GM15510 (cell line): ENCODE measurements around the gene FAM187B.

Source experiments
- POLR2A ChIP-seq: IDR thresholded peaks from 3 replicates; pipeline ENCODE4 v1.6.1; 2011; ENCODE audit warnings: borderline replicate concordance; ENCODE audit not compliant: insufficient read length; ENCODE audit errors: extremely low read depth

The FAM187B gene

GRCh38 chr19:35228177-35228930, at the start of gene FAM187B:
FAM187B (minus strand) TSS chr19:35228739; CDS start chr19:35228680, 59 bp downstream.
- no peak for TF ChIP-seq POLR2A

DNA sequence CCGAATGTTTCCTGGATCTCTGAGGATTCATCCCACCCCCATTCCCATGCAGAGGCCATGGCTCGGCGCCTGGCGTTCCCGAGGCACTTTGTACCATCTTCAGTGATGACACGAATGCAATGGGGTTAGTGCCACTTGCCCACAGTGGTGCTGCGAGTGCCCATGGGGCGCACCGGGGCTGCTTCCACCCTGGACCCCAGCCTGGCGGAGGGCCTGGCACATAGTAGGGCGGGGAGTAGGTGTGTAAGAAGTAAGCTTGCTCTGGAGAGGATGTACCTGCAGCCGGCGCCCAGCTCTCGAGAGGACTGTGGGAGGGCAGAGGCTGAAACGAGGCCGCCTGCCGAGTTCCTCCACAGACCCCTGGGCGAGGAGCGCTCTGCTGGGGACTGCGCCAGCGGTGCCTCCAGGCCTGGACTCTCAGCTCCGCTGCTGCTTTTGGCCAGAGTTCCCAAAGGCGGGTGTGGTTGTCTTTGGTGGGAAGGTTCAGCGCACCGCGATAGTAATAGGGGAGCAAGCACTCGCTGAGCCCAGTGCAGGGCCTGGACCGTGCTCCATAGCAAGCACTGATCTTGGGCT, 48.3 kb upstream of the FAM187B start:
- no peak for TF ChIP-seq POLR2A

DNA sequence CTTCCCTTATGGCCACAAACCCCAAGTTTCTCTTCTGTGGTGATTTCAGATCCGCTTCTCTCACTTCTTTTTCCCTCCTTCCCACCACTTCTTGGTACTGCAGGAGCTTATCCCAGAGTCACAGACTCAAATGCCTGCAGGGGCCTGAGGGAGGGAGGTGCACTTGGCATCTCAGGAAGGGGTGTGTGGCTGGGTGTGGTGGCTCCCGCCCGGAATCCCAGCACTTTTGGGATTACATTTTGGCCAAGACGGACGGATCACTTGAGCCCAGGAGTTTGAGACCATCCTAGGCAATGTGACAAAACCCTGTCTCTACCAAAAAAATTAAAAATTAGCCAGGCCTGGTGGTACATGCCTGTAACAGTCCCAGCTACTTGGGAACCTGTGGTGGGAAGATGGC, 45.8 kb upstream of the FAM187B start:
- no peak for TF ChIP-seq POLR2A

DNA sequence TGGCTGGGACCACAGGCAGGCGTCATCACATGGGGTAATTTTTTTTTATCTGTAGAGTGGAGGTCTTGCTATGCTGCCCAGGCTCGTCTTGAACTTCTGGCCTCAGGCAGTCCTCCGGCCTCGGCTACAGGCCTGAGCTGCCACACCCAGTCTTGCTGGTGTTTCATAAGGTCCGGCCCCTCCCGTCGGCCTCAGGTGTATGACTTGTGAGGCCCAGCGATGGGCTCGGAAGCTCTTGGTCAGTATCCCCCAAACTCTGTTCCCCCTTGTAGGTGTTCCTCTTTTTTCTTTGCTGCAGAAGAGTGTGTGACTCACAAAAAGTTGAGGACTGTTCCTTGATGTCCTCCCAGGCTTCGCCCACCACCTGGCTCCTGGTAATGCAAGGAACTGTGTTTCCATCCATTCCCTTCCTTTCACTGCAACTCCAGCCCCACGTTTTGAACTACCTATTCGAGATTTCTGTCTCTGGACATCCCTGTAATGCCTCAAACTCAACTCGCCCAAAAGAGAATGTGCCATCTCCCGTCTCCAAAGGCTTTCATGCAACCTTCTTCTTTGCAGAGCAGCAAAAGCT, 45.2 kb upstream of the FAM187B start:
- no peak for TF ChIP-seq POLR2A

GRCh38 chr19:35272954-35273649, 44.6 kb upstream of the FAM187B start:
- no peak for TF ChIP-seq POLR2A

DNA sequence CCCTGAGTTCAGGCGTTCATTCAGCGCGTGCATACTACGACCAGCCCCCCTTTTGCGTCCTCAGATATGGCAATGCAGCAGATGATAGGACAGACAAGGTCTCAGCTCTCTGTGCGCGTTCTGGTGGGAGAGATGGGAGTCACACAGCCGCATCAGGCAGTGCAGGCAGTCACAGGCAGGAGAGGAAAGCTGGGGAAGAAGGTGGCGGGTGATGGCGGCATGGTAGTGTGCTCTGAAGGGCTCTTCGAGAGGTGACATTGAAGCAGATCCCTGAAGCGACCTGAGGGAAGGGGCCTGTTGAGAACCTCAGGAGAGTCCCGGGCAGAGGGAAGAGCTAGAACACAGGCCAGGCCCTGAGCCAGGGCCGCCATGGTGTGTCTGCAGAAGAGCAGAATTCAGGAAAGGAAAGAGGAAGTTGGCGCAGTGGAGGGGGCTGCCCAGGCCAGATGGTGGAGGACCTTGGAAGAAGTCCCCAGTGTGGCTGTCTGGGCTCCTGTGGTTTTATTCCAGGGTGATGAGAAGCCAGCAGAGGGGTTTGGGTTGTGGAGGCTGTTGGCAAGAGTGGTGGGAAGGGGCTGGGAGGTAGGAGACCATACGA, 43.7 kb upstream of the FAM187B start:
- no peak for TF ChIP-seq POLR2A

GRCh38 chr19:35271546-35271945, 43.0 kb upstream of the FAM187B start:
- no peak for TF ChIP-seq POLR2A

GRCh38 chr19:35270381-35270811, 41.9 kb upstream of the FAM187B start:
- TF ChIP-seq POLR2A = no peak

GRCh38 chr19:35269438-35270117, 41.0 kb upstream of the FAM187B start:
- no peak for TF ChIP-seq POLR2A

DNA sequence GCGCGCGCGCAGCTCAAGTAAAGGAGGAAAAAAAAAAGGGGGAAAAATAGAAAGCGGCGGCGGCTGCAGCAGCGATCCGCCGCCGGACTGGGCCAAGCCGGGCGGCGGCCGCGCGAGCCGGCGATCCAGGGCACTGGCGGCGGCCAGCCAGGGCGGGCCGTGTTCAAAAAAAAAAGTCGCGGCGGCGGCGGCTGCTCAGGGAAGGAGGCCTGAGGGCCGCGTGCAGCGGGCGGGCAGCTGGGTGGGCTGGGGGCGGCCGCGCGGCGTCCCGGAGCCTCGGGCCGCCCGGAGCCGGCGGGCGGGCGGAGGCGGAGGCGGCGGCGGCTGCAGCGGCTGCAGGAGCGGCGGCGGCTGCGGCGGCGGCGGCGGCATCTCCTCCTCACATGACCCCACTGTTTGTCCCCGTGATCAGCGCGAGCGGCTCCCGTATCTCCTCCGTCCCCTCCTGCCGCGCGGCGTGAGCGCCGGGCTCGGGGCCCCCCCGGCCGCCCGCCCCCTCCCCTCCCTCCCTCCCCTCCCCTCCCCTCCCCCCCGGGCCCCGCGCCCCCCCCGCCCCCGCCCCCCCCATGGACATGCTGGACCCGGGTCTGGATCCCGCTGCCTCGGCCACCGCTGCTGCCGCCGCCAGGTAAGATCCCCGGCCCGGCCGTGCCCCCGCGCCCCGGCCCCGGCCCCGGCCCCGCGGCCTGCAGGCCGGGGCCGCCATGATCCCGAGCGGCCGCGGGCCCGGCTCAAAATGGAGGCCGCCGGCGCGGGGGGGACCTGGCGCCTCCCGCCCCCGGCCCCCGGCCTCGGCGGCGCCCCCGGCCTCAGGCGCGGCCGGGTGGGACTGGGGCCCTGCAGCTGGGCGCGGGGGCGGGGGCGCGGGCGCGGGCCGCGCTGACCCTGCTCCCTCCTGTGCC, 40.2 kb upstream of the FAM187B start, which contains the start of gene USF2:
USF2 (plus strand) TSS at position 427 of the 902 bp plus-strand sequence; CDS start at position 567, 140 bp downstream.
- no peak for TF ChIP-seq POLR2A

GRCh38 chr19:35267818-35268535, 39.4 kb upstream of the FAM187B start:
- TF ChIP-seq POLR2A = peak; percentile 89

GRCh38 chr19:35267353-35267817, 38.8 kb upstream of the FAM187B start:
- no peak for TF ChIP-seq POLR2A
